Heart left ventricle (tissue), 16 donors: ENCODE measurements around the gene ATXN7L1. TPM values are rescaled to one million over a fixed set of nuclear protein-coding genes. Genes with fewer than 3 reads are reported as not detected.

Source experiments
- ATAC-seq, 4 donors: fragments of 200-7000 bp; cut with Tn5 transposase; one replicate each; pipeline ENCODE4 v1.9.1; 2020 to 2022; ENCODE audit warnings: moderate library complexity in 4 of 4, mild to moderate bottlenecking in 3 of 4, moderate number of reproducible peaks in 1 of 4
- DNase-seq, 5 donors: peaks; one replicate each; pipeline ENCODE4 v3.0.0-alpha.2; 2020
- H3K27ac ChIP-seq, 12 donors: fragments of 200-600 bp; sonication (generic) in 4 of 12; one replicate each; pipeline versions ENCODE4 v1.5.0 to v1.8.0; 2016 to 2022; ENCODE audit warnings: mild to moderate bottlenecking in 2 of 12
- H3K27me3 ChIP-seq, 9 donors: fragments of 200-600 bp; sonication (generic) in 2 of 9; one replicate each; pipeline versions ENCODE4 v1.5.1 to v1.8.0; 2016 to 2022; ENCODE audit warnings: mild to moderate bottlenecking in 3 of 9
- H3K36me3 ChIP-seq, 9 donors: fragments of 200-600 bp; sonication (generic) in 2 of 9; one replicate each; pipeline versions ENCODE4 v1.5.0 to v1.8.0; 2018 to 2022; ENCODE audit warnings: mild to moderate bottlenecking in 2 of 9
- H3K4me1 ChIP-seq, 12 donors: fragments of 200-600 bp; sonication (generic) in 4 of 12; one replicate each; pipeline versions ENCODE4 v1.5.0 to v1.8.0; 2016 to 2022; ENCODE audit warnings: mild to moderate bottlenecking in 3 of 12
- H3K4me3 ChIP-seq, 12 donors: fragments of 200-600 bp; sonication (generic) in 4 of 12; one replicate each; pipeline versions ENCODE4 v1.5.0 to v1.8.0; 2017 to 2022; ENCODE audit warnings: mild to moderate bottlenecking in 9 of 12, moderate library complexity in 4 of 12
- H3K9me3 ChIP-seq, 12 donors: fragments of 200-600 bp; sonication (generic) in 4 of 12; one replicate each; pipeline versions ENCODE4 v1.5.0 to v1.8.0; 2016 to 2022; ENCODE audit warnings: mild to moderate bottlenecking in 1 of 12
- CTCF ChIP-seq, 12 donors: fragments of 200-600 bp; sonication (generic) in 4 of 12; IDR thresholded peaks; one replicate each; pipeline versions ENCODE4 v1.5.0 to v1.8.0; 2018 to 2022; ENCODE audit warnings: antibody characterized with exemption in 12 of 12, mild to moderate bottlenecking in 5 of 12
- POLR2A ChIP-seq, 2 donors: fragments of 450-650 bp; IDR thresholded peaks; one replicate each; pipeline ENCODE4 v1.6.1; 2017; ENCODE audit warnings: antibody characterized with exemption in 2 of 2, mild to moderate bottlenecking in 2 of 2, moderate library complexity in 2 of 2
- WGBS, 4 donors: extraction: QIAGEN DNeasy Blood & Tissue Kit in 2 of 4; methylation state at CpG; one replicate each; pipeline versions ENCODE4 v1.1.5 to v1.1.7; 2013 to 2018; 5-methylcytosine and 5-hydroxymethylcytosine counted together
- intact Hi-C, 10 donors: fragments of 100-400 bp; cut with DNase I; formaldehyde crosslinking; loops; one replicate each; pipeline versions ENCODE4 v1.11.1 to v1.14.2; 2022
- polyA plus RNA-seq, 2 donors: library from polyadenylated mRNA; stranded (reverse); fragments of 200-250 nt; gene quantifications; one replicate each; pipeline ENCODE4 v1.2.3, GENCODE V29; 2013
- total RNA-seq, 9 donors: library from RNA; depleted of rRNA in 2 of 9; stranded (reverse); fragments of >200 nt in 2 of 9; fragmentation: NEBNext Ultra II Directional in 3 of 9; extraction: Animal tissue kit (Norgen Biotek cat#: 25700) in 3 of 9; gene quantifications; one replicate each; pipeline versions ENCODE4 v1.1.0 to v1.2.4, GENCODE V29; 2016 to 2023
- donor health status: ischemic (EF 13 %, LVEDD 7.1; RV severe dilation, severe dysfunction).
- donor health status: healthy with polysubstance abuse.
- donor health status: DM: no; HTN: yes; CAD: no.
- donor health status: DM: no; HTN: no; CAD: no.
- donor health status: ischemic (EF 25% LVEDD 6.9; RV normal size, moderate dysfunction).
- donor health status: ischemic (EF 25% LVEDD 5.7; RV mildly dilated, moderate dysfunction).
- donor health status: healthy.
- donor health status: DM: yes; HTN: yes; CAD: no.
- donor health status: ischemic (EF 35%, LVEDD 5.7; RV mildly dilated, moderate dysfunction).
- donor health status: nonischemic (EF 11% LVEDD 7.7; RV severe dilation, severe dysfunction).
- donor health status: DM: yes; HTN: yes; CAD: no.
- donor health status: PGD.
- donor health status: ischemic (EF 29% LVEDD 5.4; RV normal size, mild dysfunction).
- donor health status: nonischemic (EF 23%, LVEDD 6.1; RV moderate dilation, normal function).

The ATXN7L1 gene
- total and polyA plus RNA-seq, 11 donors = 2.0 to 10.6 (median 3.6) TPM

GRCh38 chr7:105782391-105783042, 93.9 kb downstream of the ATXN7L1 start:
- Histone ChIP-seq H3K9me3 (no peaks in the 10 kb centered on the region), H3K27ac (peak overlapping the region in 1 of 12 donors; percentile 28), H3K4me3 (no peak overlapping the region), H3K36me3 (peaks cover 0 to 11% (median 0%) of the 10 kb centered on the region in 9 donors), H3K4me1 (peaks cover 0 to 15% (median 2%) of the 10 kb centered on the region in 12 donors), H3K27me3 (no peaks in the 10 kb centered on the region)
- DNase-seq = no peak
- intact Hi-C loops = no loop called here
- 84 to 88% (median 86%) methylated on average over 10 of the region's 10 CpGs for WGBS, 4 donors
- ATAC-seq = peak in 2 of 4 donors; percentile 52 to 89
- no peak for TF ChIP-seq POLR2A (IDR thresholded peaks at IDR 0.05)
- TF ChIP-seq CTCF (IDR thresholded peaks at IDR 0.05) = no peak

DNA sequence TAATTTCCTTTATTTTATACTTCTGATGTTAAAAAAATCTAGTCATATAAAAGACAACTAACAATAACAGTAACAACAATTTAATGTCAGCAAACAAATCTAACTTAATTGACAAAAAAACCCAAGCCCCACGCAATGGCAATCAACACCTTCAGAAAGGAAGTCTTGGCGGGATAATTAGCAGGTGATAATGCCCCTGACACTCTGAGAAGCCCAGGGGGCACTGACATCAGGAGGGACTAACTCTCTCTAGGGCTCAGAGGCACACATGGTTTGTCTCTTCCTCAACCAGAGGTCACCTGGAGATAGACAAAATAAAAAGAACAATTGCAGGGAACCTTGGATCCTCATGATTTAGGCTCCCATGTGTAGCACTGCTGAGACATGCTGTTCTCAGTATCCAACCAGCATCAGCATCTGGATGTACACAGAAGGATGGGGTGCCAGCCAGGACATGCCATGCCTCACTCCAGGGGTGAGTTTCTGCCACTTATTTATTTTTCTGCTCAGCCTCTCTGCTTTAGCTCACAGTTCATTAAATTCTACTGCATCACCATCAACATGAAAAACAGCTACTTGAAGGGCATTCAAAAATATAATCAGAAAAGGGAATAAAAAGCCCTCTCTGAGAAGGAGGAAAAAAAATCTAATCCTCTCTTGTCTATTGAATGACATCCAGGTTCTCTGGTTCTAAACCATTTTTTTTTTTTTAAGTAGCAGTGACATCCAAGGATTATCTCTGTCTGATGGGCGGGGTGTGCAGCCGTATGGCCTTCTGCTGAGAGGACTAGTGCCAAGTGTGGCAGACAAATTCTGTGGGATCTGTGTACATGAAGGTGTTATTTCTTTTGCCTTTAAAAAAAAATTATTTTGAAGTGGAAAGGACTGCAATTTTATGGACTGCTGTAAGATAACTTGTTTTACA, 96.3 kb downstream of the ATXN7L1 start:
- H3K36me3 ChIP-seq = no peaks in the 10 kb centered on the region
- no peak overlapping the region for H3K4me3 ChIP-seq
- H3K27ac ChIP-seq = no peak overlapping the region
- H3K9me3 ChIP-seq = no peaks in the 10 kb centered on the region
- peaks cover 0 to 18% (median 2%) of the 10 kb centered on the region in 12 donors for H3K4me1 ChIP-seq
- no peak for TF ChIP-seq POLR2A (IDR thresholded peaks at IDR 0.05)
- no peak for TF ChIP-seq CTCF (IDR thresholded peaks at IDR 0.05)
- H3K27me3 ChIP-seq = no peaks in the 10 kb centered on the region
- intact Hi-C loops = loop anchor here in 1 of 10 donors (10.0 kb wide), 1 partner anchor 45 kb away; no protein-coding TSS in a partner anchor
- ATAC-seq (no peak), DNase-seq (no peak)
- 66 to 74% (median 70%) methylated on average over 4 of the region's 4 CpGs for WGBS, 4 donors

DNA sequence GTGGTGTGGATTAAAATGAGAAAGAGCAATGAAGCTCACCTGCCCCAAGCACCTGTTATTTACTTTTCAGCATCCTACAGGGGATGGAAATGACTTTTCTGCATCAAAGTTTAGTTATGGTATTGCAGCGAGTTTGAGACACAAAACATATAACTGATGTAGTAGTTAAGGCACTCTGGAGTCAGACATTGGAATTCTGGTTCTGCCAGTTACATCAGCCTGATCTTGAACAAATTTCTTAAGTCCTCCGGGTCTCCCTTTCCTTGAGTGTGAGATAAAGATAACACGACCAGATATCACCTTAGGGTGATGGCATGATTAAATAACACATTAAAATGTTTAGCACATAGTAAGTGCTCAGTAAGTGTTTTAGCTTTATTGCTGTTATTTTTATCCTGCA, 97.4 kb downstream of the ATXN7L1 start:
- Histone ChIP-seq H3K36me3 (no peaks in the 10 kb centered on the region), H3K4me3 (no peak overlapping the region), H3K27ac (no peak overlapping the region), H3K9me3 (no peaks in the 10 kb centered on the region), H3K4me1 (peaks cover 0 to 18% (median 2%) of the 10 kb centered on the region in 12 donors), H3K27me3 (no peaks in the 10 kb centered on the region)
- TF ChIP-seq POLR2A (IDR thresholded peaks at IDR 0.05) (no peak), CTCF (IDR thresholded peaks at IDR 0.05) (no peak)
- 81 to 89% (median 84%) methylated on average over 3 of the region's 3 CpGs for WGBS, 4 donors
- ATAC-seq (no peak), DNase-seq (no peak)
- intact Hi-C loops = loop anchor here in 1 of 10 donors (10.0 kb wide), 1 partner anchor 46 kb away; no protein-coding TSS in a partner anchor
